GM13976 (cell line): Measurements from ENCODE around the gene HIVEP2.

ENCODE experiments used
- DNase-seq: peaks from one replicate; pipeline ENCODE4 v3.0.0; 2012; ENCODE audit warnings: low spot score
- in situ Hi-C: fragments of 300-500 bp; cut with MboI; formaldehyde crosslinking; loops from one replicate; pipeline ENCODE4 v1.12.0; 2022; ENCODE audit warnings: low sequenced_read_pairs, mixed read lengths, inconsistent platforms; ENCODE audit not compliant: unreplicated experiment
- TF ChIP-seq, protein P1 (sequence below): IDR thresholded peaks from 2 replicates; pipeline ENCODE4 v1.5.1; 2012; ENCODE audit warnings: borderline replicate concordance, mild to moderate bottlenecking; ENCODE audit not compliant: insufficient read depth; ENCODE audit errors: extremely low read depth, missing control alignments, control extremely low read depth

The HIVEP2 gene

DNA sequence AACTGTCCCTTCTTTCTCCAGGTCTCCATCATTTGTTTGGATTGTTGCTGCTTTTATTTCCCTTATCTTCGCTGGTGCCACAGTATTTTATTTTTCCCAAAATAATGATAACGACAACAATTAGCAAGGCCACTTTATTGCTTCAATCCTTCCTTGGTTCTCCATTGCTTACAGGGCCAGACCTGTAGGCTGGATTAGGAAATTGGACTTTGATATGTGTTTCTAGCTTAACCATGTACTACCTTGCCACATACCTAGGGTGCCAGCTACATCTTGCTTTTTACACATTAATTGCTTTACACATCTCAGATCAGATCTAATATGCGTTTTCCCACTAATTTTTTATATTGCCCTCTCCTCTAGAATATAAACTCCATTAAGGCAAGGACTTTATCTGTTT lies 195.4 kb downstream of the HIVEP2 start:
- in situ Hi-C loops, result no loop called here
- TF ChIP-seq, protein P1, sequence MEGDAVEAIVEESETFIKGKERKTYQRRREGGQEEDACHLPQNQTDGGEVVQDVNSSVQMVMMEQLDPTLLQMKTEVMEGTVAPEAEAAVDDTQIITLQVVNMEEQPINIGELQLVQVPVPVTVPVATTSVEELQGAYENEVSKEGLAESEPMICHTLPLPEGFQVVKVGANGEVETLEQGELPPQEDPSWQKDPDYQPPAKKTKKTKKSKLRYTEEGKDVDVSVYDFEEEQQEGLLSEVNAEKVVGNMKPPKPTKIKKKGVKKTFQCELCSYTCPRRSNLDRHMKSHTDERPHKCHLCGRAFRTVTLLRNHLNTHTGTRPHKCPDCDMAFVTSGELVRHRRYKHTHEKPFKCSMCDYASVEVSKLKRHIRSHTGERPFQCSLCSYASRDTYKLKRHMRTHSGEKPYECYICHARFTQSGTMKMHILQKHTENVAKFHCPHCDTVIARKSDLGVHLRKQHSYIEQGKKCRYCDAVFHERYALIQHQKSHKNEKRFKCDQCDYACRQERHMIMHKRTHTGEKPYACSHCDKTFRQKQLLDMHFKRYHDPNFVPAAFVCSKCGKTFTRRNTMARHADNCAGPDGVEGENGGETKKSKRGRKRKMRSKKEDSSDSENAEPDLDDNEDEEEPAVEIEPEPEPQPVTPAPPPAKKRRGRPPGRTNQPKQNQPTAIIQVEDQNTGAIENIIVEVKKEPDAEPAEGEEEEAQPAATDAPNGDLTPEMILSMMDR, result no peak
- no peak for DNase-seq

DNA sequence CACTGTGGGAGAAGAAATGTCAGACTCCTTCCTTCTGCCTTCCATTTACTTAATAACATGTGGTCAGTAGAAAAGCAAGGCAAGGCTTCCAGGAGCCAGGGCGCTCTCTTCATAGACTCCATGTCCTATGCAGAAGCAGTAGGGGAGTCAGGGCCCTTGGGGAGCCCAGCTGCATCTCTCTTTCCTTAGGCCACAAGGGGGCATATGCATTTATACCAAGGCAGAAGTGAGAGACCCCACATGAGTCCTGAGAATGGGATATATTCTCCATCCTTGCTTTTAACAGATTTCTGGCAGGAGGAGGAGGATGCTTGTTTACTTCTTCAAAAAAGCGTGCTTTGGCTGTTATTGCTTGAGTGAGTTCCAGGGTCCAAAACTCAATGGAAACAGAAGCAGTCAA lies 198.5 kb downstream of the HIVEP2 start:
- in situ Hi-C loops, result no loop called here
- DNase-seq, result no peak
- TF ChIP-seq, protein P1, result peak; percentile 31

DNA sequence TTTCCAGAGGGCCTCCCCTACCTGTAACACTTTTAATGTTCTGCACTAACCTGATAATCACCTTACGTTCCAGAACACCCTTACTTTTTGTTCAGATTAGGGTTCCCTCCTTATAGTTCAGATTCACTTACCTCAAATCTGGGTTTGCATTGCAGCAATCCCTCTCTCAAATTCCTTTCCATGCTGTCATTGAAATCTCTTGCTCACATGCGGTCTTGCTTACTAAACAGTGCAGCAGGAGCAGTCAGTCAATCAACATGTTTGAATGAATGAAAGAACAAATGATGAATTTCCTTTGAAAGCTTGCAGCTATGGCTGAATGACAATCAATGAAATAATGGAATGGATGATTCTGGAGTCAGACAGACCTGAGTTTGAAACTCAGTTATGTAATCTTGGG lies 200.1 kb downstream of the HIVEP2 start:
- DNase-seq, result no peak
- in situ Hi-C loops, result no loop called here
- TF ChIP-seq, protein P1, result no peak

DNA sequence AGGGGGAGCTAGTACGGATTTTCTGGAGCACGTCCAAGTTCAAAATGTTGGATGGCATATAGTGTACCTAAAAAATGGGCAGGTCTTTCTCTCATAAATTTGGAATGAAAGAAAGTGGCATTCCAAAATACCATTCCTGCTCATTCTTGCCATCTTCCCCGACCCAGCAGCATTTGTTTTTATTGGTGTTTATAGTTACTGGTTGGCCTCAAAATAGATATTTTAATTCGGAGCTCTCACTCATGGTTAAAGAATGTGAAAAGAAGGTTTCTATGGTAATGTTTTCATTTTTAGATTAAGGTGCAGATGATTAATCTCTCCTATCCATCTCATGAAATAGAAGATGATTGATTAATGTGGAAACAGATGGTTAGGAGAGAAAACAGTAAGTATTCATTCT lies 204.5 kb downstream of the HIVEP2 start:
- in situ Hi-C loops, result no loop called here
- TF ChIP-seq, protein P1, result no peak
- no peak for DNase-seq

DNA sequence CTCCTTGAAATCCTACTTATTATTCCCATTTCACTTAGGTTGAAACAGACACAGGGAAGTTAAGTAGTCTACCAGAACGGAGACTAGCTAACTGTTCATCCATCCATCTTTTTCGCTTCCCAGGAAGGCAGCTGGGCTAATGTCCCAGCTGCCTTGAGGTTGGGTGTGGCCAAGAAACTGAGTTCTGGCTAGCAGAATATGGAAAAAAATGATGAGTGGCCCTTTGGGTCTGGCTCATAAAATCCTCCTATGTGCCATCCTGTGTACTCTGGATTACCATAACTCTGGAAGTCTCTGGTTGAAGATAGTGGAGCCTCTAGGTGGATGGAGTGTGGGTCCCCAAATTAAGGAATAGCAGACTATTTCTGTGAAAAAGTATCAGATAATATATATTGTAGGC lies 206.2 kb downstream of the HIVEP2 start:
- DNase-seq, result no peak
- TF ChIP-seq, protein P1, result no peak
- in situ Hi-C loops, result no loop called here

DNA sequence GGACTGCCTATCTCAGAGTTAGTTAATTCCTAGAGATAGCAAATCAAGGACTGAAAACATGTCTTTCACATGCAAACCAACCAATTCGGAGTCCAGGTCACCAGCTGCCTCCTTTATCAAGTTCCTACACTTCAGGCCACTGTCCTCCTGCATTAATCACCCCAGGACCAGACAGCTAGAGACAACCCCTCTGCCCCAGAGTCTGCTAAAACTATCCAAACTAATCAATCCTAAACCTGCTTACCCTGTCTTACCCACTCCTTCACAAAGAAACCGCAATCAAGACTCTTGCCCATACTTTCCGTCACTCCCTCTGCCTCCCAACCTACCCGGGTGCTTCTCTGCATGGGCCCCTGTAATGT lies 207.0 kb downstream of the HIVEP2 start:
- TF ChIP-seq, protein P1, result no peak
- in situ Hi-C loops, result no loop called here
- DNase-seq, result no peak
